Body of pancreas (tissue), 4 donors: ENCODE results near the gene TUT4.

ENCODE experiments used
- CTCF ChIP-seq, 7 experiments: fragments of 450-650 bp in 4 of 7; fragments of 200-600 bp in 3 of 7; sonication (generic) in 3 of 7; IDR thresholded peaks; one replicate each; pipeline ENCODE4 v1.5.1; 2016 to 2019; ENCODE audit warnings: antibody characterized with exemption in 7 of 7
- POLR2A ChIP-seq, 3 donors: fragments of 450-650 bp; IDR thresholded peaks; one replicate each; pipeline ENCODE4 v1.6.1; 2016; ENCODE audit warnings: antibody characterized with exemption in 3 of 3, mild to moderate bottlenecking in 2 of 3

DNA sequence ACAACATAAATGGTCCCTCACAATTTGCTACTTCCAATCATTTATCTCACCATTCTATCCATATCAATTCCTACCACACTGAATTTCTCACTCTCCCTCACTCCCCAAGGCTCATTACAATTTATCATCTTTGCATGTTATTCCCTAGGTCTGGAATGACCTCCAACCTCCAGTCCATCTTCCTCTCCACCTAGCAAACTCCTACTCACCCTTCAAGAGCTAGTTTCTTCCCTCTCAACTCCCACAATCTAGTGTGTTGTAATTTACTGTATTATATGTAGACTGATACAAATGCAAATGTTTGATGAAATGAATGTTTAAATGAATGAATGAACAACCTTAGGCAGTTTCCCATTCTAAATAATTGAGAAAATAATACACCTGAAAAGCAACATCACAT, 3.6 kb downstream of the TUT4 start:
- TF ChIP-seq CTCF (IDR thresholded peaks at IDR 0.05) (no peak), POLR2A (IDR thresholded peaks at IDR 0.05) (no peak)
